K562 (cell line): Measurements from ENCODE around the gene SLCO2B1. TPM values are rescaled to one million over a fixed set of nuclear protein-coding genes. Genes with fewer than 3 reads are reported as not detected.

Experiments used
- ATF7 ChIP-seq: fragments of 450-650 bp; IDR thresholded peaks from 2 replicates; pipeline ENCODE4 v1.7.1; 2014; ENCODE audit warnings: mild to moderate bottlenecking, moderate library complexity
- CHD1 ChIP-seq: fragments of 200-600 bp; sonication (generic); IDR thresholded peaks from one replicate; pipeline ENCODE4 v1.6.1; 2012; ENCODE audit warnings: mild to moderate bottlenecking, moderate library complexity, low read length, inconsistent platforms
- CREB1 ChIP-seq, 2 experiments: sonication (generic) in 1 of 2; formaldehyde crosslinking in 1 of 2; IDR thresholded peaks; 2 replicates each; pipeline versions ENCODE4 v1.6.1 to v1.8.0; 2012 to 2022; ENCODE audit warnings: inconsistent platforms in 1 of 2, mild to moderate bottlenecking in 1 of 2, missing genetic modification reagents in 1 of 2, moderate library complexity in 1 of 2
- FOS ChIP-seq: IDR thresholded peaks from 3 replicates; pipeline ENCODE4 v1.6.1; 2011; ENCODE audit not compliant: insufficient read length; ENCODE audit errors: extremely low read depth
- SIRT6 ChIP-seq: IDR thresholded peaks from one replicate; pipeline ENCODE4 v1.6.1; 2012; ENCODE audit warnings: low read depth, mild to moderate bottlenecking, control low read depth, inconsistent platforms, low read length, moderate library complexity
- SPI1 ChIP-seq: IDR thresholded peaks from 2 replicates; pipeline ENCODE4 v1.6.1; 2011; ENCODE audit warnings: low read depth, low read length, control low read depth, borderline replicate concordance
- ZNF253 ChIP-seq: fragments of 250-450 bp; sonication (Bioruptor Pico); conservative IDR thresholded peaks from 2 replicates; pipeline ENCODE4 v1.6.1; 2021; ENCODE audit warnings: mild to moderate bottlenecking
- ZNF778 ChIP-seq: fragments of 450-650 bp; formaldehyde crosslinking; IDR thresholded peaks from 2 replicates; pipeline ENCODE4 v1.4.0; 2020; ENCODE audit warnings: mild to moderate bottlenecking, moderate library complexity
- polyA plus RNA-seq, 8 experiments: library from polyadenylated mRNA; depleted of rRNA in 4 of 8; stranded (reverse) in 5 of 8; unstranded in 3 of 8; fragments of >200 nt; fragmentation: Nextera tagmentation in 2 of 8; fragmentation: Illumina TruSeq in 1 of 8; extraction: Ambion mirVana in 2 of 8; extraction: Trizol in 1 of 8; gene quantifications; 2 replicates each; pipeline versions ENCODE4 v1.2.1 to v1.2.3, GENCODE V29; 2011 to 2014; ENCODE audit warnings: inconsistent platforms in 1 of 8, missing spikeins in 1 of 8
- total RNA-seq, 7 experiments: library from RNA; depleted of rRNA in 6 of 7; stranded (reverse); fragments of >200 nt in 6 of 7; fragmentation: Illumina TruSeq in 2 of 7; extraction: Trizol in 2 of 7; gene quantifications; 2 replicates each; pipeline versions ENCODE4 v1.2.1 to v1.2.3, GENCODE V29; 2011 to 2021; ENCODE audit warnings: low replicate concordance in 1 of 7
- TF ChIP-seq, protein P1 (sequence below): fragments of 200-600 bp; sonication (generic); IDR thresholded peaks from one replicate; pipeline ENCODE4 v1.6.1; 2012; ENCODE audit warnings: mild to moderate bottlenecking, low read depth, low read length, inconsistent platforms
- TF ChIP-seq, protein P2 (sequence below): sonication (generic); formaldehyde crosslinking; IDR thresholded peaks from 2 replicates; pipeline ENCODE4 v1.8.0; 2022; ENCODE audit warnings: mild to moderate bottlenecking, missing genetic modification reagents, borderline replicate concordance
- TF ChIP-seq, protein P3 (sequence below), 2 experiments: IDR thresholded peaks; 2 replicates each; pipeline ENCODE4 v1.6.1; 2011; ENCODE audit warnings: borderline replicate concordance in 1 of 2, control low read depth in 1 of 2, low read depth in 1 of 2, low read length in 1 of 2, mild to moderate bottlenecking in 1 of 2, mixed read lengths in 1 of 2, moderate library complexity in 1 of 2; ENCODE audit not compliant: insufficient read depth in 1 of 2, insufficient read length in 1 of 2, poor library complexity in 1 of 2, severe bottlenecking in 1 of 2; ENCODE audit errors: extremely low read depth in 1 of 2

SLCO2B1 gene
- total and polyA plus RNA-seq, 9 of the 15 experiments (the other 6 are each of a cell fraction or from before 2014, with no cell fraction given): 0.70 to 14.7 (median 7.6) TPM

DNA sequence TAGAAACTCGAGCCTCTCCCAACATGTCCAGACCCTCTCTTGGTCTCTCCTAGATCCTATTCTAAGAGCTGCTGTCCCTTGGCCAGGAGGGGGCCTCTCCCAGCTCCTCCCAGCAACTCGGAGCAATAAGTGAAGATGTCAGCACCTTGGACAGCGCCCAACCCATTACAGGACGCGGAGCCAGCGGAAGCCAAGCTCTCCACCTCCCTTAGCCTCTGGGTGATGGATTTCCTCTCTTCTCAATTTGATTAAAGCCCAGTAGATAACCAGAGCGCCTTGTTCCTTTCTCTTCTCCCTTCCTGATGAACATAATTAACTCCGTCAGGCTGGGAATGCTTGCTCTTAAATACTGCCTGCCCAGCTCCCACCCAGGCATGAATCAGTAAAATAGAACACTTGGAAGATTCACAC is 63.5 kb downstream of the SLCO2B1 start (continued):
- TF ChIP-seq, protein P1, sequence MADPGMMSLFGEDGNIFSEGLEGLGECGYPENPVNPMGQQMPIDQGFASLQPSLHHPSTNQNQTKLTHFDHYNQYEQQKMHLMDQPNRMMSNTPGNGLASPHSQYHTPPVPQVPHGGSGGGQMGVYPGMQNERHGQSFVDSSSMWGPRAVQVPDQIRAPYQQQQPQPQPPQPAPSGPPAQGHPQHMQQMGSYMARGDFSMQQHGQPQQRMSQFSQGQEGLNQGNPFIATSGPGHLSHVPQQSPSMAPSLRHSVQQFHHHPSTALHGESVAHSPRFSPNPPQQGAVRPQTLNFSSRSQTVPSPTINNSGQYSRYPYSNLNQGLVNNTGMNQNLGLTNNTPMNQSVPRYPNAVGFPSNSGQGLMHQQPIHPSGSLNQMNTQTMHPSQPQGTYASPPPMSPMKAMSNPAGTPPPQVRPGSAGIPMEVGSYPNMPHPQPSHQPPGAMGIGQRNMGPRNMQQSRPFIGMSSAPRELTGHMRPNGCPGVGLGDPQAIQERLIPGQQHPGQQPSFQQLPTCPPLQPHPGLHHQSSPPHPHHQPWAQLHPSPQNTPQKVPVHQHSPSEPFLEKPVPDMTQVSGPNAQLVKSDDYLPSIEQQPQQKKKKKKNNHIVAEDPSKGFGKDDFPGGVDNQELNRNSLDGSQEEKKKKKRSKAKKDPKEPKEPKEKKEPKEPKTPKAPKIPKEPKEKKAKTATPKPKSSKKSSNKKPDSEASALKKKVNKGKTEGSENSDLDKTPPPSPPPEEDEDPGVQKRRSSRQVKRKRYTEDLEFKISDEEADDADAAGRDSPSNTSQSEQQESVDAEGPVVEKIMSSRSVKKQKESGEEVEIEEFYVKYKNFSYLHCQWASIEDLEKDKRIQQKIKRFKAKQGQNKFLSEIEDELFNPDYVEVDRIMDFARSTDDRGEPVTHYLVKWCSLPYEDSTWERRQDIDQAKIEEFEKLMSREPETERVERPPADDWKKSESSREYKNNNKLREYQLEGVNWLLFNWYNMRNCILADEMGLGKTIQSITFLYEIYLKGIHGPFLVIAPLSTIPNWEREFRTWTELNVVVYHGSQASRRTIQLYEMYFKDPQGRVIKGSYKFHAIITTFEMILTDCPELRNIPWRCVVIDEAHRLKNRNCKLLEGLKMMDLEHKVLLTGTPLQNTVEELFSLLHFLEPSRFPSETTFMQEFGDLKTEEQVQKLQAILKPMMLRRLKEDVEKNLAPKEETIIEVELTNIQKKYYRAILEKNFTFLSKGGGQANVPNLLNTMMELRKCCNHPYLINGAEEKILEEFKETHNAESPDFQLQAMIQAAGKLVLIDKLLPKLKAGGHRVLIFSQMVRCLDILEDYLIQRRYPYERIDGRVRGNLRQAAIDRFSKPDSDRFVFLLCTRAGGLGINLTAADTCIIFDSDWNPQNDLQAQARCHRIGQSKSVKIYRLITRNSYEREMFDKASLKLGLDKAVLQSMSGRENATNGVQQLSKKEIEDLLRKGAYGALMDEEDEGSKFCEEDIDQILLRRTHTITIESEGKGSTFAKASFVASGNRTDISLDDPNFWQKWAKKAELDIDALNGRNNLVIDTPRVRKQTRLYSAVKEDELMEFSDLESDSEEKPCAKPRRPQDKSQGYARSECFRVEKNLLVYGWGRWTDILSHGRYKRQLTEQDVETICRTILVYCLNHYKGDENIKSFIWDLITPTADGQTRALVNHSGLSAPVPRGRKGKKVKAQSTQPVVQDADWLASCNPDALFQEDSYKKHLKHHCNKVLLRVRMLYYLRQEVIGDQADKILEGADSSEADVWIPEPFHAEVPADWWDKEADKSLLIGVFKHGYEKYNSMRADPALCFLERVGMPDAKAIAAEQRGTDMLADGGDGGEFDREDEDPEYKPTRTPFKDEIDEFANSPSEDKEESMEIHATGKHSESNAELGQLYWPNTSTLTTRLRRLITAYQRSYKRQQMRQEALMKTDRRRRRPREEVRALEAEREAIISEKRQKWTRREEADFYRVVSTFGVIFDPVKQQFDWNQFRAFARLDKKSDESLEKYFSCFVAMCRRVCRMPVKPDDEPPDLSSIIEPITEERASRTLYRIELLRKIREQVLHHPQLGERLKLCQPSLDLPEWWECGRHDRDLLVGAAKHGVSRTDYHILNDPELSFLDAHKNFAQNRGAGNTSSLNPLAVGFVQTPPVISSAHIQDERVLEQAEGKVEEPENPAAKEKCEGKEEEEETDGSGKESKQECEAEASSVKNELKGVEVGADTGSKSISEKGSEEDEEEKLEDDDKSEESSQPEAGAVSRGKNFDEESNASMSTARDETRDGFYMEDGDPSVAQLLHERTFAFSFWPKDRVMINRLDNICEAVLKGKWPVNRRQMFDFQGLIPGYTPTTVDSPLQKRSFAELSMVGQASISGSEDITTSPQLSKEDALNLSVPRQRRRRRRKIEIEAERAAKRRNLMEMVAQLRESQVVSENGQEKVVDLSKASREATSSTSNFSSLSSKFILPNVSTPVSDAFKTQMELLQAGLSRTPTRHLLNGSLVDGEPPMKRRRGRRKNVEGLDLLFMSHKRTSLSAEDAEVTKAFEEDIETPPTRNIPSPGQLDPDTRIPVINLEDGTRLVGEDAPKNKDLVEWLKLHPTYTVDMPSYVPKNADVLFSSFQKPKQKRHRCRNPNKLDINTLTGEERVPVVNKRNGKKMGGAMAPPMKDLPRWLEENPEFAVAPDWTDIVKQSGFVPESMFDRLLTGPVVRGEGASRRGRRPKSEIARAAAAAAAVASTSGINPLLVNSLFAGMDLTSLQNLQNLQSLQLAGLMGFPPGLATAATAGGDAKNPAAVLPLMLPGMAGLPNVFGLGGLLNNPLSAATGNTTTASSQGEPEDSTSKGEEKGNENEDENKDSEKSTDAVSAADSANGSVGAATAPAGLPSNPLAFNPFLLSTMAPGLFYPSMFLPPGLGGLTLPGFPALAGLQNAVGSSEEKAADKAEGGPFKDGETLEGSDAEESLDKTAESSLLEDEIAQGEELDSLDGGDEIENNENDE: no peak
- TF ChIP-seq CREB1 (IDR thresholded peaks at IDR 0.05) (no peak), CREB1 (CRISPR knock-in tag; IDR thresholded peaks at IDR 0.05) (peak; percentile 71), ZNF253 (CRISPR knock-in tag) (no peak), CHD1 (no peak), ZNF778 (CRISPR knock-in tag) (no peak), ATF7 (no peak), FOS (no peak), SIRT6 (no peak), SPI1 (no peak)
- TF ChIP-seq, protein P2, sequence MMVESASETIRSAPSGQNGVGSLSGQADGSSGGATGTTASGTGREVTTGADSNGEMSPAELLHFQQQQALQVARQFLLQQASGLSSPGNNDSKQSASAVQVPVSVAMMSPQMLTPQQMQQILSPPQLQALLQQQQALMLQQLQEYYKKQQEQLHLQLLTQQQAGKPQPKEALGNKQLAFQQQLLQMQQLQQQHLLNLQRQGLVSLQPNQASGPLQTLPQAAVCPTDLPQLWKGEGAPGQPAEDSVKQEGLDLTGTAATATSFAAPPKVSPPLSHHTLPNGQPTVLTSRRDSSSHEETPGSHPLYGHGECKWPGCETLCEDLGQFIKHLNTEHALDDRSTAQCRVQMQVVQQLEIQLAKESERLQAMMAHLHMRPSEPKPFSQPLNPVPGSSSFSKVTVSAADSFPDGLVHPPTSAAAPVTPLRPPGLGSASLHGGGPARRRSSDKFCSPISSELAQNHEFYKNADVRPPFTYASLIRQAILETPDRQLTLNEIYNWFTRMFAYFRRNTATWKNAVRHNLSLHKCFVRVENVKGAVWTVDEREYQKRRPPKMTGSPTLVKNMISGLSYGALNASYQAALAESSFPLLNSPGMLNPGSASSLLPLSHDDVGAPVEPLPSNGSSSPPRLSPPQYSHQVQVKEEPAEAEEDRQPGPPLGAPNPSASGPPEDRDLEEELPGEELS: 0 out of 2 replicates have a peak, but pooled peaks have one; percentile 69
- TF ChIP-seq, protein P3, sequence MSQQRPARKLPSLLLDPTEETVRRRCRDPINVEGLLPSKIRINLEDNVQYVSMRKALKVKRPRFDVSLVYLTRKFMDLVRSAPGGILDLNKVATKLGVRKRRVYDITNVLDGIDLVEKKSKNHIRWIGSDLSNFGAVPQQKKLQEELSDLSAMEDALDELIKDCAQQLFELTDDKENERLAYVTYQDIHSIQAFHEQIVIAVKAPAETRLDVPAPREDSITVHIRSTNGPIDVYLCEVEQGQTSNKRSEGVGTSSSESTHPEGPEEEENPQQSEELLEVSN (IDR thresholded peaks at IDR 0.05; ENCODE audit: borderline replicate concordance in 1 of 2, extremely low read depth in 1 of 2, insufficient read depth in 1 of 2, insufficient read length in 1 of 2, low read depth in 1 of 2, low read length in 1 of 2, poor library complexity in 1 of 2, severe bottlenecking in 1 of 2): no peak
